ENCODE measurements around the gene CCDC12. TPM values are rescaled to one million over a fixed set of nuclear protein-coding genes. Genes with fewer than 3 reads are reported as not detected.
A peak's percentile ranks its signal among the peaks of the same experiment; 100 is the strongest.

Gene CCDC12
- total and polyA plus RNA-seq, 9 of the 15 experiments (the other 6 are each of a cell fraction or from before 2014, with no cell fraction given) = 8.9 to 201 (median 86.9) TPM

GRCh38 chr3:46946856-46947545 lies 29.5 kb downstream of the CCDC12 start (continued):
- no peak for TF ChIP-seq ZNF224 (CRISPR knock-in tag; IDR thresholded peaks at IDR 0.05)
- no peak for TF ChIP-seq HINFP (tag; conservative IDR thresholded peaks at IDR 0.05; ENCODE audit: low read depth)
- peak; percentile 59; the same call in 1 of the 2 replicates for TF ChIP-seq NR4A1 (CRISPR knock-in tag; IDR thresholded peaks at IDR 0.05)
- TF ChIP-seq NR4A1 (tag; IDR thresholded peaks at IDR 0.05) = no peak; the same call in 1 of the 2 replicates
- no peak for TF ChIP-seq SMAD2 (IDR thresholded peaks at IDR 0.05; ENCODE audit: low read depth, low read length)
- no peak for TF ChIP-seq ATF7 (IDR thresholded peaks at IDR 0.05)
- no peak for TF ChIP-seq MYC (IDR thresholded peaks at IDR 0.05; ENCODE audit: low read depth, low read length)
- no peak for TF ChIP-seq MYC (CRISPR knock-in tag; IDR thresholded peaks at IDR 0.05; ENCODE audit: borderline replicate concordance, low read depth)
- no peak for TF ChIP-seq ZNF263 (CRISPR knock-in tag; IDR thresholded peaks at IDR 0.05; ENCODE audit: borderline replicate concordance)
- TF ChIP-seq ZZZ3 (IDR thresholded peaks at IDR 0.05) = no peak
- TF ChIP-seq SMARCE1 (IDR thresholded peaks at IDR 0.05) = peak; percentile 87
- no peak for TF ChIP-seq PBX2 (CRISPR knock-in tag; IDR thresholded peaks at IDR 0.05; ENCODE audit: low read depth)
- TF ChIP-seq PBX2 (tag; conservative IDR thresholded peaks at IDR 0.05; ENCODE audit: low read depth) = no peak
- no peak for TF ChIP-seq E2F8 (IDR thresholded peaks at IDR 0.05; ENCODE audit: low read depth, partially characterized antibody)
- no peak for TF ChIP-seq MTA1 (IDR thresholded peaks at IDR 0.05; ENCODE audit: borderline replicate concordance)
- TF ChIP-seq SMARCB1 (IDR thresholded peaks at IDR 0.05; ENCODE audit: insufficient read length, low read depth) = no peak
- TF ChIP-seq MAX (CRISPR knock-in tag; IDR thresholded peaks at IDR 0.05) = peak; percentile 49
- TF ChIP-seq DMBX1 (CRISPR knock-in tag; IDR thresholded peaks at IDR 0.05; ENCODE audit: borderline replicate concordance) = 0 out of 2 replicates have a peak, but pooled peaks have one; percentile 78
- TF ChIP-seq SNIP1 (IDR thresholded peaks at IDR 0.05; ENCODE audit: low read depth) = no peak
- TF ChIP-seq ZNF175 (CRISPR knock-in tag; IDR thresholded peaks at IDR 0.05; ENCODE audit: low read depth) = peak; percentile 50
- TF ChIP-seq ID3 (CRISPR knock-in tag; IDR thresholded peaks at IDR 0.05) = no peak
- no peak for TF ChIP-seq ID3 (tag; IDR thresholded peaks at IDR 0.05)
